Renal pelvis (tissue), 4 donors: ENCODE measurements around the gene CBL. TPM values are rescaled to one million over a fixed set of nuclear protein-coding genes. Genes with fewer than 3 reads are reported as not detected.

ENCODE experiments used
- DNase-seq: peaks from one replicate; pipeline ENCODE4 v3.0.0-alpha.2; 2013
- polyA plus RNA-seq, 3 donors: library from polyadenylated mRNA; unstranded; fragments of 120-200 nt; gene quantifications; one replicate each; pipeline ENCODE4 v1.2.1, GENCODE V29; 2013; ENCODE audit not compliant: insufficient read length in 3 of 3

Gene CBL
- polyA plus RNA-seq, 3 donors = 17.7 to 22.5 (median 22.2) TPM

GRCh38 chr11:119309953-119310681, 104.0 kb downstream of the CBL start:
- no peak for DNase-seq

GRCh38 chr11:119310682-119311052, 104.5 kb downstream of the CBL start:
- DNase-seq = no peak

- no peak for DNase-seq
These were observed 108.6 kb downstream of the CBL start for GRCh38 chr11:119314726-119315125.

- no peak for DNase-seq
These were observed 109.2 kb downstream of the CBL start for GRCh38 chr11:119315131-119316015.

GRCh38 chr11:119316016-119316728, 110.0 kb downstream of the CBL start:
- DNase-seq = no peak

- no peak for DNase-seq
These were observed 110.8 kb downstream of the CBL start, which contains the start of gene MCAM for GRCh38 chr11:119316729-119317591. TSS of gene MCAM (minus strand) at chr11:119317130. CDS start at chr11:119317101, 29 bp downstream.

- DNase-seq = no peak
These were observed 111.6 kb downstream of the CBL start for GRCh38 chr11:119317592-119318239.

GRCh38 chr11:119318240-119319135, 112.3 kb downstream of the CBL start:
- no peak for DNase-seq

GRCh38 chr11:119319136-119319699, 113.1 kb downstream of the CBL start:
- DNase-seq = no peak

- no peak for DNase-seq
These were observed 113.6 kb downstream of the CBL start for GRCh38 chr11:119319700-119320239.

- DNase-seq = no peak
These were observed 114.2 kb downstream of the CBL start for GRCh38 chr11:119320240-119320775.

- no peak for DNase-seq
These were observed 114.8 kb downstream of the CBL start for GRCh38 chr11:119320776-119321524.

GRCh38 chr11:119322360-119322739, 116.2 kb downstream of the CBL start:
- no peak for DNase-seq

GRCh38 chr11:119322921-119323531, 116.9 kb downstream of the CBL start:
- DNase-seq = no peak

- peak; percentile 84 for DNase-seq
These were observed 117.4 kb downstream of the CBL start for GRCh38 chr11:119323532-119324033.

GRCh38 chr11:119324189-119324588, 118.0 kb downstream of the CBL start:
- DNase-seq = no peak

GRCh38 chr11:119329320-119329719, 123.2 kb downstream of the CBL start:
- no peak for DNase-seq
